Spleen (tissue), 7 donors: ENCODE measurements around the gene CALN1.

ENCODE experiments used
- CTCF ChIP-seq, 11 experiments: fragments of 200-600 bp in 7 of 11; fragments of 450-650 bp in 4 of 11; sonication (generic) in 4 of 11; IDR thresholded peaks in 8 of 11; conservative IDR thresholded peaks in 3 of 11; 1 replicate in 7 of 11; 2 replicates in 4 of 11; pipeline versions ENCODE4 v1.4.0 to v1.8.0; 2016 to 2021; ENCODE audit warnings: antibody characterized with exemption in 11 of 11, inconsistent platforms in 4 of 11, mild to moderate bottlenecking in 1 of 11
- POLR2A ChIP-seq, 3 donors: fragments of 450-650 bp; IDR thresholded peaks; one replicate each; pipeline ENCODE4 v1.5.1; 2017; ENCODE audit warnings: antibody characterized with exemption in 3 of 3, mild to moderate bottlenecking in 1 of 3
- POLR2AphosphoS5 ChIP-seq, 3 donors: sonication (generic); formaldehyde crosslinking; IDR thresholded peaks; one replicate each; pipeline ENCODE4 v1.5.1; 2017; ENCODE audit warnings: antibody characterized with exemption in 3 of 3
- donor health status: DM: no; HTN: no; CAD: no; lungs with moderate emphysema.
- donor health status: DM: no; HTN: no; CAD: no.
- donor health status: DM: no; HTN: no; CAD: no.

DNA sequence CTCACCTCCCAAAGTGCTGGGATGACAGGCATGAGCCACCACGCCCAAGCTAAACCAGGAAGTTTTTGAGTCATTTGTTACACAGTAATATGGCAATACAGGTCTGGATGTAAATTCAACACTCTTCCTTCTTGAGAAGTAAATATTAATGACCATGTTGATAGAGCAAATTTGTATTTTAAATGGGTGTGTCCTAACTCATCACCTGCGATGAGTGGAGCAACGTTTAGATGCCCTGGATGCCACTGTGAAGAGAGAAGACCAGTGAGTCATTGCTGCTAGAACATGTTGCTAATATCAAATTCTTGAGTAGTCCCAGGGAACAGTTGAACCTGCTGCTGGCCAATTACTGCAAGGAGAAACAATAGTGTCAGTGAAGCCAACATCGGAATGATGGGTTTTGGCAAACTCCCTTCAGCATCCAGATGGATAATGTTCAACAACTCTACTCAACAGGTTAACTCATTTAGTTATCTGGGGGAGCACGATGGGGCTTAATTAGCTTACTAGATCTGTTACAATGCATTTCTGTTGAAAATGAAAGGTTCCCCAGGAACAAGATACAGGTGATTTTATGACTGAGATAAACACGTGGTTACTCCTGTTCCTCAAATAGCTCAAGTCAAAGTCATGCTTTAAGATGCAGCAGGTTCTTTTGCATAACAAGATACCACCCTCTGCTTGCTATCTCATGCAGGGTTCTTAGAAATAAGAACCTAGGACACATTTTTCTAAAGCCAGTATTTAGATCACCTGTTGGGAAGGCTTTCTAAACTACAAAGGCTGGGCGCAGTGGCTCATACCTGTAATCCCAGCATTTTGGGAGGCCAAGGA is 146.8 kb downstream of the CALN1 start:
- TF ChIP-seq POLR2A (IDR thresholded peaks at IDR 0.05) (no peak), CTCF (IDR thresholded peaks at IDR 0.05 in 8 of 11, conservative IDR thresholded peaks at IDR 0.05 in 3 of 11) (no peak), POLR2AphosphoS5 (IDR thresholded peaks at IDR 0.05) (no peak)
